Measurements from ENCODE around the gene ZNF777. TPM values are rescaled to one million over a fixed set of nuclear protein-coding genes. Genes with fewer than 3 reads are reported as not detected.

Gene ZNF777
- total RNA-seq (1 to 10 TPM; 9.3 to 9.5 TPM), polyA plus RNA-seq (ENCODE audit: insufficient read length in 6 of 6) (10 to 100 TPM; 11.3 to 14.0 (median 12.9) TPM)
- long read RNA-seq, donor 1, partial matches to known transcripts = 7 of 7 reads
- long read RNA-seq, donor 1, other reads (novel, unspliced or antisense) = 0 of 7 reads
- long read RNA-seq, donor 2 = 0 reads
- long read RNA-seq, donor 3 = 0 reads
- long read RNA-seq, donor 4 = 0 reads
- long read RNA-seq, donor 5 = 0 reads
- long read RNA-seq, donor 6, partial matches to known transcripts = 0 of 1 reads
- long read RNA-seq, donor 6, other reads (novel, unspliced or antisense) = 0 of 1 reads
- long read RNA-seq, donor 7 = 0 reads
- long read RNA-seq, donor 8, partial matches to known transcripts = 5 of 12 reads
- long read RNA-seq, donor 8, other reads (novel, unspliced or antisense) = 7 of 12 reads
- long read RNA-seq, donor 9 = 0 reads
- long read RNA-seq, donor 10, partial matches to known transcripts = 0 of 1 reads
- long read RNA-seq, donor 10, other reads (novel, unspliced or antisense) = 0 of 1 reads
- long read RNA-seq, donor 11 = 0 reads
- long read RNA-seq, donor 12 = 0 reads

GRCh38 chr7:149460493-149461277 is at the start of gene ZNF777:
ZNF777 (minus strand) TSS chr7:149461062; CDS start chr7:149456022, 5,040 bp downstream.
- Histone ChIP-seq H3K9me3 (no peaks in the 10 kb centered on the region), H3K27me3 (peaks cover 3 to 29% of the 10 kb centered on the region in 2 donors), H3K36me3 (peaks cover 0 to 13% of the 10 kb centered on the region in 2 donors), H3K4me3 (peak within 1 kb of the TSS; percentile 65 to 76), H3K4me1 (peaks cover 4 to 23% of the 10 kb centered on the region in 2 donors), H3K27ac (peak within 1 kb of the TSS; percentile 75 to 78)
- intact Hi-C loops (cut with DNase I) = no loop called here
- ATAC-seq (peak; percentile 99), DNase-seq (peak; percentile 69 to 93 (median 87))
- peak; percentile 34 to 60 for TF ChIP-seq CTCF (IDR thresholded peaks at IDR 0.05)

GRCh38 chr7:149510248-149510647 is 49.4 kb upstream of the ZNF777 start:
- H3K4me1 ChIP-seq = no peaks in the 10 kb centered on the region
- no peak overlapping the region for H3K4me3 ChIP-seq
- no peaks in the 10 kb centered on the region for H3K27me3 ChIP-seq
- no peak for ATAC-seq
- intact Hi-C loops (cut with DNase I) = no loop called here
- DNase-seq = no peak
- no peak for TF ChIP-seq CTCF (IDR thresholded peaks at IDR 0.05)
- H3K36me3 ChIP-seq = no peaks in the 10 kb centered on the region
- H3K27ac ChIP-seq = no peak overlapping the region
- H3K9me3 ChIP-seq = peaks cover 0 to 39% of the 10 kb centered on the region in 2 donors

- no peak for TF ChIP-seq CTCF (IDR thresholded peaks at IDR 0.05)
- no peak for ATAC-seq
These were observed 48.9 kb upstream of the ZNF777 start for GRCh38 chr7:149509774-149510173.

GRCh38 chr7:149505551-149505950 is 44.7 kb upstream of the ZNF777 start:
- H3K27ac ChIP-seq = no peak overlapping the region
- TF ChIP-seq CTCF (IDR thresholded peaks at IDR 0.05) = no peak
- H3K4me3 ChIP-seq = no peak overlapping the region
- ATAC-seq (no peak), DNase-seq (no peak)
- intact Hi-C loops (cut with DNase I) = no loop called here
- H3K27me3 ChIP-seq = no peaks in the 10 kb centered on the region
- H3K9me3 ChIP-seq = peaks cover 0 to 30% of the 10 kb centered on the region in 2 donors
- no peaks in the 10 kb centered on the region for H3K36me3 ChIP-seq
- H3K4me1 ChIP-seq = no peaks in the 10 kb centered on the region

More at GRCh38 chr7:149509774-149510173, 48.9 kb upstream of the ZNF777 start:
- Histone ChIP-seq H3K27ac (no peak overlapping the region), H3K4me1 (no peaks in the 10 kb centered on the region), H3K4me3 (no peak overlapping the region), H3K9me3 (peaks cover 0 to 41% of the 10 kb centered on the region in 2 donors), H3K36me3 (no peaks in the 10 kb centered on the region), H3K27me3 (no peaks in the 10 kb centered on the region)
- intact Hi-C loops (cut with DNase I) = no loop called here
- no peak for DNase-seq

All from left lung (tissue), 14 donors.